Lung (tissue), 12 donors: ENCODE measurements around the gene CLSTN1. TPM values are rescaled to one million over a fixed set of nuclear protein-coding genes. Genes with fewer than 3 reads are reported as not detected.

Source experiments
- ATAC-seq: fragments of 200-7000 bp; cut with Tn5 transposase; one replicate; pipeline ENCODE4 v1.9.1; 2020; ENCODE audit warnings: moderate number of reproducible peaks; ENCODE audit not compliant: insufficient read depth, low FRiP score
- DNase-seq, 3 donors: peaks; one replicate each; pipeline ENCODE4 v3.0.0-alpha.2; 2013 to 2017
- H3K27ac ChIP-seq, 2 donors: one replicate each; pipeline ENCODE4 v1.5.1; 2013; ENCODE audit warnings: mild to moderate bottlenecking in 2 of 2, moderate library complexity in 2 of 2, control low read depth in 1 of 2, inconsistent platforms in 1 of 2, low read depth in 1 of 2, low read length in 1 of 2
- H3K27me3 ChIP-seq, 3 donors: one replicate each; pipeline ENCODE4 v1.5.1; 2013; ENCODE audit warnings: low read length in 2 of 3; ENCODE audit not compliant: control insufficient read depth in 3 of 3, insufficient read depth in 3 of 3
- H3K36me3 ChIP-seq, 4 donors: one replicate each; pipeline ENCODE4 v1.5.1; 2013; ENCODE audit warnings: low read length in 4 of 4, mild to moderate bottlenecking in 1 of 4, moderate library complexity in 1 of 4; ENCODE audit not compliant: control insufficient read depth in 4 of 4, insufficient read depth in 4 of 4
- H3K4me1 ChIP-seq, 5 donors: one replicate each; pipeline ENCODE4 v1.5.1; 2013; ENCODE audit warnings: low read length in 5 of 5, mild to moderate bottlenecking in 2 of 5, moderate library complexity in 1 of 5; ENCODE audit not compliant: control insufficient read depth in 5 of 5, insufficient read depth in 5 of 5
- H3K4me3 ChIP-seq: one replicate; pipeline ENCODE4 v1.5.1; 2013; ENCODE audit warnings: mild to moderate bottlenecking, control low read depth, moderate library complexity
- H3K9ac ChIP-seq, 2 donors: one replicate each; pipeline ENCODE4 v1.5.1; 2013; ENCODE audit warnings: low read length in 2 of 2, control low read depth in 1 of 2; ENCODE audit not compliant: insufficient read depth in 1 of 2
- H3K9me3 ChIP-seq, 4 donors: one replicate each; pipeline ENCODE4 v1.5.1; 2013; ENCODE audit warnings: low read length in 3 of 4, mild to moderate bottlenecking in 1 of 4, moderate library complexity in 1 of 4; ENCODE audit not compliant: control insufficient read depth in 4 of 4, insufficient read depth in 3 of 4
- CTCF ChIP-seq: IDR thresholded peaks from 2 replicates; pipeline ENCODE4 v1.5.1; 2012; ENCODE audit warnings: mild to moderate bottlenecking; ENCODE audit errors: control extremely low read depth, extremely low read depth
- WGBS, 2 donors: extraction: QIAGEN DNeasy Blood & Tissue Kit; methylation state at CpG; one replicate each; pipeline ENCODE4 v1.1.7; 2013; 5-methylcytosine and 5-hydroxymethylcytosine counted together
- polyA plus RNA-seq, 2 donors: library from polyadenylated mRNA; stranded (reverse); fragments of 200-250 nt; gene quantifications; one replicate each; pipeline ENCODE4 v1.2.1, GENCODE V29; 2013
- total RNA-seq, 2 donors: library from RNA; depleted of rRNA in 1 of 2; stranded (reverse); fragments of >200 nt in 1 of 2; gene quantifications; one replicate each; pipeline ENCODE4 v1.2.1, GENCODE V29; 2014 to 2021
- donor health status: control.
- donor health status: control.
- donor health status: Bipolar disorder and iron deficiency.
- donor health status: healthy.
- donor health status: DM: yes; HTN: yes; CAD: no.

Gene CLSTN1
- total and polyA plus RNA-seq, 4 donors = 37.1 to 88.0 (median 61.8) TPM

- 0 to 1% methylated on average over 44 to 71 of the region's 71 CpGs for WGBS, 2 donors
Measured at GRCh38 chr1:9822897-9823692, 670 bp downstream of the CLSTN1 start.

DNA sequence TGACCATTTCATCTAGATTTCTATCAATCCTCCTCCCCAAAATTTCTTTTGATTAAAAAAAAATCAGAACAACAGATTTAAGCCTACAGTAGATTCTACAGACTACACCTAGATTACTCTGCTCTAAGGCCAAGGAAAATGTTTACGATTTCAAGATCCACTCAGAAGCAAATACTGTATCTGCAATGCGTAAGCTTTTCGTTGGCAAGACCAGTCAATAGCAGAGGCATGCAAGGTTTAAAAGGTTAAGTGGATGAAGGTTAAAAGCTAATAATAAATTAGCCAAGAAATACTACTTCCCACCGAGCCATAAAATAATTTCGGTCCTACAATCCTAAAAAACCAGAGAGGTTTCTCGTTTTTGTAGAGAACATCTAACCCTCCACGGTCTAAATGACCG is 1.3 kb downstream of the CLSTN1 start:
- peaks cover 0 to 3% (median under 1%) of the 10 kb centered on the region in 4 donors for H3K36me3 ChIP-seq
- no peak for DNase-seq
- H3K4me1 ChIP-seq = peaks cover 0 to 34% (median 8%) of the 10 kb centered on the region in 5 donors
- TF ChIP-seq CTCF = no peak
- H3K27ac ChIP-seq = no peak overlapping the region
- H3K4me3 ChIP-seq = peak overlapping the region; percentile 88
- H3K9ac ChIP-seq = peak overlapping the region; percentile 64 to 92
- 3 to 6% methylated on average over 8 of the region's 8 CpGs for WGBS, 2 donors
- H3K9me3 ChIP-seq = no peaks in the 10 kb centered on the region
- H3K27me3 ChIP-seq = no peaks in the 10 kb centered on the region
- no peak for ATAC-seq

More at GRCh38 chr1:9822897-9823692, 670 bp downstream of the CLSTN1 start:
- ATAC-seq = no peak
- peak; percentile 19 to 39 (median 33) for DNase-seq
- Histone ChIP-seq H3K27me3 (no peaks in the 10 kb centered on the region), H3K4me3 (peak overlapping the region; percentile 88), H3K9me3 (no peaks in the 10 kb centered on the region), H3K36me3 (peaks cover 0 to 3% (median under 1%) of the 10 kb centered on the region in 4 donors), H3K27ac (peak overlapping the region; percentile 88 to 95), H3K4me1 (peaks cover 0 to 34% (median 8%) of the 10 kb centered on the region in 5 donors), H3K9ac (peak overlapping the region; percentile 64 to 92)
- no peak for TF ChIP-seq CTCF

GRCh38 chr1:9821710-9822109 is 2.1 kb downstream of the CLSTN1 start:
- H3K9ac ChIP-seq = peak overlapping the region in 1 of 2 donors; percentile 92
- peaks cover 0 to 34% (median 8%) of the 10 kb centered on the region in 5 donors for H3K4me1 ChIP-seq
- DNase-seq (no peak), ATAC-seq (no peak)
- WGBS, 2 donors = 94 to 95% methylated on average over 4 of the region's 4 CpGs
- no peaks in the 10 kb centered on the region for H3K27me3 ChIP-seq
- H3K9me3 ChIP-seq = no peaks in the 10 kb centered on the region
- H3K4me3 ChIP-seq = no peak overlapping the region
- TF ChIP-seq CTCF = no peak
- H3K27ac ChIP-seq = no peak overlapping the region
- H3K36me3 ChIP-seq = peaks cover 0 to 3% (median under 1%) of the 10 kb centered on the region in 4 donors
